ENCODE results near the gene SLC25A15. TPM values are rescaled to one million over a fixed set of nuclear protein-coding genes. Genes with fewer than 3 reads are reported as not detected.

SLC25A15 gene
- total RNA-seq = 26.8 TPM

GRCh38 chr13:40789275-40790153 lies at the start of gene SLC25A15:
SLC25A15 (plus strand) TSS chr13:40789611; CDS start chr13:40793227, 3,616 bp downstream.

DNA sequence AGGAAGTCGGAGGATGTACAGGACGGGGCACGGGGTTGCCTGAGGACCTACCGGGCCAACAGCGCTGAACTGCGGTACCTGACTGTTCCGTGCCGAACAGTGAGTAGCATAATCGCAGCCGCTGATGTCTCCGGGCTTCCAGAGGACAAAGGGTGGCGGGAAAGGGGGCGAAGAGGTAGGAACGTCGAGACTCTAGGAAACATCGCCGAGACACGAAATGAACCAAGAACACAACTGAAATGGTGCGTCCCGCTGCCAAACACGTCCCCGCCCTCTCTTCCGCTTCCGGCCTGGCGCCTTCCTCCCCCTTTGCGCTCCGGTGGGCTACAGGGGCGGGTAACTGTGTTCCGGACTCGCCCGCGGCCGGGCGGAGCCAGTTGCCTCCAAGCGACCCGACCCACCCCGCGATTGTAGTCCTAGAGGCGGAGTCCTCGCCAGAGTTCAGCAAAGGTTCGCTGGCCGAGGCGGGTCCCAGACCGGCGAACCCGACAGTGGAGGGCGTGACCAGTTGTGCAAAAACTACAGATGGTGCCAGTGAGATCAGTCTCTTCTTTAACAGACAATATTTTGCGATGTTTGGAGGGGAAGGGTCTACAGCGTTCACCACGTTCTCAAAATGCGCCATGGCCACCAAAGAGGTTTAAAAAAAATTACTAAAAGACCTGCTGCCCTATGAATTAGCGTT lies 18.3 kb upstream of the SLC25A15 start, which contains the start of gene MRPS31:
MRPS31 (minus strand) TSS at position 257 of the 685 bp plus-strand sequence; CDS start at position 203, 54 bp downstream.

Small RNA genes lying within 50 kb of the gene (small RNA-seq; reads per million reads assigned to genes)
- gene MIR621 = not detected

Other genes starting within 250 kb of the SLC25A15 start
- 29.5 TPM for gene FOXO1, start 123.0 kb upstream of the SLC25A15 start, total RNA-seq
- 36.2 TPM for gene MRPS31, start 18.4 kb upstream of the SLC25A15 start, total RNA-seq
- gene ELF1, start 229.7 kb downstream of the SLC25A15 start, total RNA-seq = 16.6 TPM